ENCODE results near the gene RPL19.

The RPL19 gene

GRCh38 chr17:39218906-39219305 lies 18.8 kb downstream of the RPL19 start:
- Mint-ChIP-seq H3K27me3 (peaks cover 25% of the 10 kb centered on the region), H3K9me3 (no peaks in the 10 kb centered on the region)
- ATAC-seq: no peak

GRCh38 chr17:39219647-39220154 lies 19.6 kb downstream of the RPL19 start:
- Mint-ChIP-seq H3K27ac (no peak overlapping the region), H3K4me3 (no peak overlapping the region), H3K9me3 (no peaks in the 10 kb centered on the region), H3K36me3 (ENCODE audit: low read depth) (no peaks in the 10 kb centered on the region), H3K4me1 (peaks cover under 1% of the 10 kb centered on the region), H3K27me3 (peaks cover 29% of the 10 kb centered on the region)
- ATAC-seq (no peak), DNase-seq (no peak)

More at GRCh38 chr17:39218906-39219305, 18.8 kb downstream of the RPL19 start:
- H3K27ac Mint-ChIP-seq: no peak overlapping the region
- no peaks in the 10 kb centered on the region for H3K4me1 Mint-ChIP-seq
- H3K36me3 Mint-ChIP-seq (ENCODE audit: low read depth): no peaks in the 10 kb centered on the region
- no peak overlapping the region for H3K4me3 Mint-ChIP-seq
- no peak for DNase-seq

- DNase-seq (no peak), ATAC-seq (no peak)
- H3K4me3 Mint-ChIP-seq: no peak overlapping the region
- H3K9me3 Mint-ChIP-seq: no peaks in the 10 kb centered on the region
- H3K27ac Mint-ChIP-seq: no peak overlapping the region
- peaks cover 8% of the 10 kb centered on the region for H3K4me1 Mint-ChIP-seq
- H3K36me3 Mint-ChIP-seq (ENCODE audit: low read depth): no peaks in the 10 kb centered on the region
- H3K27me3 Mint-ChIP-seq: peaks cover 35% of the 10 kb centered on the region
These were observed 21.5 kb downstream of the RPL19 start for GRCh38 chr17:39221572-39221971.

- no peaks in the 10 kb centered on the region for H3K36me3 Mint-ChIP-seq (ENCODE audit: low read depth)
- H3K9me3 Mint-ChIP-seq: no peaks in the 10 kb centered on the region
- peaks cover 10% of the 10 kb centered on the region for H3K4me1 Mint-ChIP-seq
These were observed 22.1 kb downstream of the RPL19 start for GRCh38 chr17:39222151-39222550.

GRCh38 chr17:39222866-39223834 lies 23.1 kb downstream of the RPL19 start:
- Mint-ChIP-seq H3K36me3 (ENCODE audit: low read depth) (no peaks in the 10 kb centered on the region), H3K4me1 (peaks cover 10% of the 10 kb centered on the region), H3K27me3 (peaks cover 41% of the 10 kb centered on the region), H3K27ac (no peak overlapping the region), H3K4me3 (no peak overlapping the region), H3K9me3 (no peaks in the 10 kb centered on the region)
- no peak for ATAC-seq
- no peak for DNase-seq

More at GRCh38 chr17:39222151-39222550, 22.1 kb downstream of the RPL19 start:
- no peak overlapping the region for H3K27ac Mint-ChIP-seq
- no peak for DNase-seq
- ATAC-seq: no peak
- peaks cover 35% of the 10 kb centered on the region for H3K27me3 Mint-ChIP-seq
- no peak overlapping the region for H3K4me3 Mint-ChIP-seq

GRCh38 chr17:39223907-39224777 lies 24.1 kb downstream of the RPL19 start:
- H3K36me3 Mint-ChIP-seq (ENCODE audit: low read depth): no peaks in the 10 kb centered on the region
- H3K4me3 Mint-ChIP-seq: no peak overlapping the region
- H3K4me1 Mint-ChIP-seq: peaks cover 10% of the 10 kb centered on the region
- peaks cover 41% of the 10 kb centered on the region for H3K27me3 Mint-ChIP-seq
- DNase-seq (no peak), ATAC-seq (no peak)
- no peak overlapping the region for H3K27ac Mint-ChIP-seq
- H3K9me3 Mint-ChIP-seq: no peaks in the 10 kb centered on the region

- no peak overlapping the region for H3K27ac Mint-ChIP-seq
These were observed 24.8 kb downstream of the RPL19 start for GRCh38 chr17:39224778-39225307.

GRCh38 chr17:39225308-39225958 lies 25.4 kb downstream of the RPL19 start, which contains the start of gene STAC2:
TSS of gene STAC2 (minus strand) at chr17:39225945. CDS start at chr17:39225502, 443 bp downstream.
- DNase-seq (no peak), ATAC-seq (peak; percentile 16)
- Mint-ChIP-seq H3K36me3 (ENCODE audit: low read depth) (no peaks in the 10 kb centered on the region), H3K4me3 (peak within 1 kb of the TSS; percentile 75), H3K27me3 (peaks cover 40% of the 10 kb centered on the region), H3K9me3 (no peaks in the 10 kb centered on the region), H3K27ac (no peak within 1 kb of the TSS), H3K4me1 (peaks cover 10% of the 10 kb centered on the region)

More at GRCh38 chr17:39224778-39225307, 24.8 kb downstream of the RPL19 start:
- H3K27me3 Mint-ChIP-seq: peaks cover 40% of the 10 kb centered on the region
- DNase-seq (no peak), ATAC-seq (no peak)
- no peaks in the 10 kb centered on the region for H3K9me3 Mint-ChIP-seq
- no peaks in the 10 kb centered on the region for H3K36me3 Mint-ChIP-seq (ENCODE audit: low read depth)
- H3K4me3 Mint-ChIP-seq: peak overlapping the region; percentile 59
- H3K4me1 Mint-ChIP-seq: peaks cover 10% of the 10 kb centered on the region

- DNase-seq: peak; percentile 79
- H3K9me3 Mint-ChIP-seq: no peaks in the 10 kb centered on the region
These were observed 26.0 kb downstream of the RPL19 start for GRCh38 chr17:39225959-39226683.

GRCh38 chr17:39227364-39227919 lies 27.4 kb downstream of the RPL19 start:
- Mint-ChIP-seq H3K36me3 (ENCODE audit: low read depth) (no peaks in the 10 kb centered on the region), H3K9me3 (no peaks in the 10 kb centered on the region), H3K27ac (no peak overlapping the region), H3K4me3 (no peak overlapping the region), H3K4me1 (peaks cover 18% of the 10 kb centered on the region), H3K27me3 (peaks cover 44% of the 10 kb centered on the region)
- DNase-seq: no peak
- no peak for ATAC-seq

More at GRCh38 chr17:39225959-39226683, 26.0 kb downstream of the RPL19 start:
- no peaks in the 10 kb centered on the region for H3K36me3 Mint-ChIP-seq (ENCODE audit: low read depth)
- H3K4me3 Mint-ChIP-seq: peak overlapping the region; percentile 75
- peaks cover 10% of the 10 kb centered on the region for H3K4me1 Mint-ChIP-seq
- peaks cover 40% of the 10 kb centered on the region for H3K27me3 Mint-ChIP-seq
- no peak overlapping the region for H3K27ac Mint-ChIP-seq
- peak; percentile 82 for ATAC-seq

GRCh38 chr17:39229274-39229913 lies 29.3 kb downstream of the RPL19 start:
- no peak overlapping the region for H3K4me3 Mint-ChIP-seq
- peaks cover 35% of the 10 kb centered on the region for H3K27me3 Mint-ChIP-seq
- H3K4me1 Mint-ChIP-seq: peaks cover 18% of the 10 kb centered on the region
- no peaks in the 10 kb centered on the region for H3K36me3 Mint-ChIP-seq (ENCODE audit: low read depth)
- ATAC-seq (no peak), DNase-seq (no peak)
- H3K27ac Mint-ChIP-seq: no peak overlapping the region
- H3K9me3 Mint-ChIP-seq: no peaks in the 10 kb centered on the region

GRCh38 chr17:39230361-39230760 lies 30.3 kb downstream of the RPL19 start:
- ATAC-seq: no peak
- no peaks in the 10 kb centered on the region for H3K36me3 Mint-ChIP-seq (ENCODE audit: low read depth)
- DNase-seq: no peak
- H3K4me1 Mint-ChIP-seq: peaks cover 17% of the 10 kb centered on the region
- H3K27ac Mint-ChIP-seq: no peak overlapping the region
- no peak overlapping the region for H3K4me3 Mint-ChIP-seq
- H3K9me3 Mint-ChIP-seq: no peaks in the 10 kb centered on the region
- H3K27me3 Mint-ChIP-seq: peaks cover 32% of the 10 kb centered on the region

Measured in activated naive CD8-positive, alpha-beta T cell treated with anti-CD3 and anti-CD28 coated beads, Interleukin-2, amount 50 U/mL, for 24 hours (primary cell).